Stimulated activated naive CD4-positive, alpha-beta T cell (primary cell): Measurements from ENCODE around the gene ZDHHC14.
"Not testable (repeated sequence)": the region's sequence is repeated elsewhere in the genome, so short reads cannot be mapped to it uniquely, and the experiment has no call there.

Experiments
- DNase-seq, 6 experiments: peaks; one replicate each; lab custom pipeline; 2025; lab: John Stamatoyannopoulos, UW

ZDHHC14 gene

GRCh38 chr6:157552820-157553485 is 172.0 kb downstream of the ZDHHC14 start:
- no peak for DNase-seq

- DNase-seq: no peak
These were observed 173.8 kb downstream of the ZDHHC14 start for GRCh38 chr6:157554747-157555146.

GRCh38 chr6:157555455-157556143 is 174.6 kb downstream of the ZDHHC14 start:
- no peak for DNase-seq

- DNase-seq: no peak
These were observed 175.2 kb downstream of the ZDHHC14 start for GRCh38 chr6:157556144-157556645.

- DNase-seq: no peak
These were observed 175.9 kb downstream of the ZDHHC14 start for GRCh38 chr6:157556671-157557430.

- DNase-seq: no peak
These were observed 176.6 kb downstream of the ZDHHC14 start for GRCh38 chr6:157557559-157557958.

GRCh38 chr6:157558049-157558448 is 177.1 kb downstream of the ZDHHC14 start:
- DNase-seq: no peak

- DNase-seq: no peak
These were observed 177.7 kb downstream of the ZDHHC14 start for GRCh38 chr6:157558487-157559200.

- DNase-seq: no peak
These were observed 178.3 kb downstream of the ZDHHC14 start for GRCh38 chr6:157559201-157559756.

GRCh38 chr6:157560063-157560462 is 179.1 kb downstream of the ZDHHC14 start:
- DNase-seq: not testable (repeated sequence)

- DNase-seq: no peak
These were observed 179.9 kb downstream of the ZDHHC14 start for GRCh38 chr6:157560691-157561413.

GRCh38 chr6:157561414-157561790 is 180.4 kb downstream of the ZDHHC14 start:
- no peak for DNase-seq

GRCh38 chr6:157561929-157562810 is 181.2 kb downstream of the ZDHHC14 start:
- no peak for DNase-seq

GRCh38 chr6:157562997-157563396 is 182.0 kb downstream of the ZDHHC14 start:
- no peak for DNase-seq

- DNase-seq: no peak
These were observed 182.8 kb downstream of the ZDHHC14 start for GRCh38 chr6:157563611-157564284.

- DNase-seq: no peak
These were observed 187.7 kb downstream of the ZDHHC14 start for GRCh38 chr6:157568702-157569101.

GRCh38 chr6:157569543-157569942 is 188.6 kb downstream of the ZDHHC14 start:
- peak in 3 of 6 experiments; percentile 63 to 71 (median 66) for DNase-seq

- DNase-seq: no peak
These were observed 189.1 kb downstream of the ZDHHC14 start for GRCh38 chr6:157570104-157570503.

- DNase-seq: no peak
These were observed 189.8 kb downstream of the ZDHHC14 start for GRCh38 chr6:157570752-157571151.
